ENCODE measurements around the gene ZC3H12C. TPM values are rescaled to one million over a fixed set of nuclear protein-coding genes. Genes with fewer than 3 reads are reported as not detected.

The ZC3H12C gene
- total RNA-seq, 1 donor from 2014 or later = 9.7 TPM

- H3K27ac Mint-ChIP-seq (ENCODE audit: unreplicated experiment) = no peak overlapping the region
- TF ChIP-seq, protein P1, sequence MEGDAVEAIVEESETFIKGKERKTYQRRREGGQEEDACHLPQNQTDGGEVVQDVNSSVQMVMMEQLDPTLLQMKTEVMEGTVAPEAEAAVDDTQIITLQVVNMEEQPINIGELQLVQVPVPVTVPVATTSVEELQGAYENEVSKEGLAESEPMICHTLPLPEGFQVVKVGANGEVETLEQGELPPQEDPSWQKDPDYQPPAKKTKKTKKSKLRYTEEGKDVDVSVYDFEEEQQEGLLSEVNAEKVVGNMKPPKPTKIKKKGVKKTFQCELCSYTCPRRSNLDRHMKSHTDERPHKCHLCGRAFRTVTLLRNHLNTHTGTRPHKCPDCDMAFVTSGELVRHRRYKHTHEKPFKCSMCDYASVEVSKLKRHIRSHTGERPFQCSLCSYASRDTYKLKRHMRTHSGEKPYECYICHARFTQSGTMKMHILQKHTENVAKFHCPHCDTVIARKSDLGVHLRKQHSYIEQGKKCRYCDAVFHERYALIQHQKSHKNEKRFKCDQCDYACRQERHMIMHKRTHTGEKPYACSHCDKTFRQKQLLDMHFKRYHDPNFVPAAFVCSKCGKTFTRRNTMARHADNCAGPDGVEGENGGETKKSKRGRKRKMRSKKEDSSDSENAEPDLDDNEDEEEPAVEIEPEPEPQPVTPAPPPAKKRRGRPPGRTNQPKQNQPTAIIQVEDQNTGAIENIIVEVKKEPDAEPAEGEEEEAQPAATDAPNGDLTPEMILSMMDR (IDR thresholded peaks at IDR 0.05) = no peak
- H3K4me1 Mint-ChIP-seq (ENCODE audit: unreplicated experiment) = peaks cover 36% of the 10 kb centered on the region
- no peak for DNase-seq (ENCODE audit: extremely low spot score, unreplicated experiment)
- H3K9me3 Mint-ChIP-seq (ENCODE audit: unreplicated experiment) = no peaks in the 10 kb centered on the region
- no peaks in the 10 kb centered on the region for H3K36me3 Mint-ChIP-seq (ENCODE audit: unreplicated experiment)
- no peak overlapping the region for H3K4me3 Mint-ChIP-seq (ENCODE audit: unreplicated experiment)
- H3K27me3 Mint-ChIP-seq (ENCODE audit: unreplicated experiment) = no peaks in the 10 kb centered on the region
Measured at GRCh38 chr11:110072930-110073329, 20.3 kb upstream of the ZC3H12C start.

GRCh38 chr11:110074499-110074898 lies 18.7 kb upstream of the ZC3H12C start:
- H3K27ac Mint-ChIP-seq (ENCODE audit: unreplicated experiment) = no peak overlapping the region
- TF ChIP-seq, protein P1 (IDR thresholded peaks at IDR 0.05) = no peak
- no peaks in the 10 kb centered on the region for H3K27me3 Mint-ChIP-seq (ENCODE audit: unreplicated experiment)
- no peak for DNase-seq (ENCODE audit: extremely low spot score, unreplicated experiment)
- no peaks in the 10 kb centered on the region for H3K36me3 Mint-ChIP-seq (ENCODE audit: unreplicated experiment)
- no peaks in the 10 kb centered on the region for H3K9me3 Mint-ChIP-seq (ENCODE audit: unreplicated experiment)
- H3K4me1 Mint-ChIP-seq (ENCODE audit: unreplicated experiment) = peaks cover 29% of the 10 kb centered on the region
- H3K4me3 Mint-ChIP-seq (ENCODE audit: unreplicated experiment) = no peak overlapping the region

- DNase-seq (ENCODE audit: extremely low spot score, unreplicated experiment) = no peak
- H3K27me3 Mint-ChIP-seq (ENCODE audit: unreplicated experiment) = no peaks in the 10 kb centered on the region
- no peaks in the 10 kb centered on the region for H3K9me3 Mint-ChIP-seq (ENCODE audit: unreplicated experiment)
- no peak overlapping the region for H3K4me3 Mint-ChIP-seq (ENCODE audit: unreplicated experiment)
- TF ChIP-seq, protein P1 (IDR thresholded peaks at IDR 0.05) = no peak
- peaks cover 21% of the 10 kb centered on the region for H3K4me1 Mint-ChIP-seq (ENCODE audit: unreplicated experiment)
- H3K27ac Mint-ChIP-seq (ENCODE audit: unreplicated experiment) = no peak overlapping the region
- H3K36me3 Mint-ChIP-seq (ENCODE audit: unreplicated experiment) = no peaks in the 10 kb centered on the region
Measured at GRCh38 chr11:110075105-110075846, 17.9 kb upstream of the ZC3H12C start.

GRCh38 chr11:110075847-110076208 lies 17.4 kb upstream of the ZC3H12C start:
- Mint-ChIP-seq H3K9me3 (ENCODE audit: unreplicated experiment) (no peaks in the 10 kb centered on the region), H3K36me3 (ENCODE audit: unreplicated experiment) (no peaks in the 10 kb centered on the region), H3K27me3 (ENCODE audit: unreplicated experiment) (no peaks in the 10 kb centered on the region), H3K4me3 (ENCODE audit: unreplicated experiment) (no peak overlapping the region), H3K4me1 (ENCODE audit: unreplicated experiment) (peaks cover 17% of the 10 kb centered on the region), H3K27ac (ENCODE audit: unreplicated experiment) (no peak overlapping the region)
- no peak for DNase-seq (ENCODE audit: extremely low spot score, unreplicated experiment)
- TF ChIP-seq, protein P1 (IDR thresholded peaks at IDR 0.05) = no peak

GRCh38 chr11:110076371-110076965 lies 16.7 kb upstream of the ZC3H12C start:
- no peak for DNase-seq (ENCODE audit: extremely low spot score, unreplicated experiment)
- no peaks in the 10 kb centered on the region for H3K36me3 Mint-ChIP-seq (ENCODE audit: unreplicated experiment)
- TF ChIP-seq, protein P1 (IDR thresholded peaks at IDR 0.05) = no peak
- H3K9me3 Mint-ChIP-seq (ENCODE audit: unreplicated experiment) = no peaks in the 10 kb centered on the region
- H3K27me3 Mint-ChIP-seq (ENCODE audit: unreplicated experiment) = no peaks in the 10 kb centered on the region
- peaks cover 17% of the 10 kb centered on the region for H3K4me1 Mint-ChIP-seq (ENCODE audit: unreplicated experiment)
- H3K4me3 Mint-ChIP-seq (ENCODE audit: unreplicated experiment) = no peak overlapping the region
- H3K27ac Mint-ChIP-seq (ENCODE audit: unreplicated experiment) = peak overlapping the region; percentile 12

Measured in osteocyte (in vitro differentiated cells).